Fibroblast of lung (primary cell): ENCODE data around the gene CHRNB1. TPM values are rescaled to one million over a fixed set of nuclear protein-coding genes. Genes with fewer than 3 reads are reported as not detected.

ENCODE experiments used
- DNase-seq, 2 donors: peaks; one replicate each; pipeline versions ENCODE4 v3.0.0 to v3.0.0-alpha.2; 2010; ENCODE audit warnings: low read depth in 2 of 2
- H2AFZ ChIP-seq: 2 replicates; pipeline ENCODE4 v1.5.1; 2012; ENCODE audit warnings: low read length, control low read depth, inconsistent platforms
- H3K27ac ChIP-seq: 2 replicates; pipeline ENCODE4 v1.5.1; 2011; ENCODE audit warnings: low read length, control low read depth; ENCODE audit not compliant: insufficient read depth
- H3K27me3 ChIP-seq: 2 replicates; pipeline ENCODE4 v1.5.1; 2011; ENCODE audit warnings: mild to moderate bottlenecking, low read length; ENCODE audit not compliant: control insufficient read depth, insufficient read depth
- H3K36me3 ChIP-seq: 2 replicates; pipeline ENCODE4 v1.5.1; 2011; ENCODE audit warnings: low read length; ENCODE audit not compliant: control insufficient read depth, insufficient read depth
- H3K4me1 ChIP-seq: 2 replicates; pipeline ENCODE4 v1.5.1; 2011; ENCODE audit warnings: low read length; ENCODE audit not compliant: control insufficient read depth, insufficient read depth; ENCODE audit errors: extremely low read depth
- H3K4me2 ChIP-seq: 2 replicates; pipeline ENCODE4 v1.5.1; 2011; ENCODE audit warnings: low read length, control low read depth; ENCODE audit not compliant: insufficient read depth; ENCODE audit errors: extremely low read depth
- H3K4me3 ChIP-seq, 4 experiments: fragments of 200-600 bp in 1 of 4; sonication (generic) in 1 of 4; replicated peaks in 1 of 4; 2 replicates each; pipeline ENCODE4 v1.5.1; 2011 to 2016; ENCODE audit warnings: low read length in 4 of 4, low read depth in 3 of 4, mild to moderate bottlenecking in 3 of 4, control low read depth in 2 of 4, inconsistent platforms in 1 of 4, mixed read lengths in 1 of 4; ENCODE audit not compliant: insufficient read depth in 1 of 4; ENCODE audit errors: control extremely low read depth in 1 of 4
- H3K79me2 ChIP-seq: 2 replicates; pipeline ENCODE4 v1.5.1; 2012; ENCODE audit warnings: mild to moderate bottlenecking, low read length, inconsistent platforms; ENCODE audit not compliant: control insufficient read depth, insufficient read depth
- H3K9ac ChIP-seq: 2 replicates; pipeline ENCODE4 v1.5.1; 2011; ENCODE audit warnings: mild to moderate bottlenecking, low read length, control low read depth; ENCODE audit not compliant: insufficient read depth
- H3K9me3 ChIP-seq: 2 replicates; pipeline ENCODE4 v1.5.1; 2012; ENCODE audit warnings: low read depth, low read length; ENCODE audit not compliant: control insufficient read depth, insufficient read depth
- H4K20me1 ChIP-seq: 2 replicates; pipeline ENCODE4 v1.5.1; 2011; ENCODE audit warnings: low read length; ENCODE audit not compliant: control insufficient read depth, insufficient read depth; ENCODE audit errors: extremely low read depth
- CTCF ChIP-seq, 2 donors: IDR thresholded peaks in 1 of 2; conservative IDR thresholded peaks in 1 of 2; 1 replicate in 1 of 2; 2 replicates in 1 of 2; pipeline ENCODE4 v1.5.1; 2011 to 2012; ENCODE audit warnings: low read length in 2 of 2, control low read depth in 1 of 2, inconsistent platforms in 1 of 2, low read depth in 1 of 2, mild to moderate bottlenecking in 1 of 2
- EZH2 ChIP-seq: IDR thresholded peaks from 2 replicates; pipeline ENCODE4 v1.5.1; 2012; ENCODE audit warnings: low read length, control low read depth, mild to moderate bottlenecking; ENCODE audit errors: missing control alignments
- polyA plus RNA-seq, 2 donors: library from polyadenylated mRNA; depleted of rRNA in 1 of 2; stranded (reverse) in 1 of 2; unstranded in 1 of 2; fragments of >200 nt; gene quantifications; 2 replicates each; pipeline ENCODE4 v1.2.1, GENCODE V29; 2011 to 2012; ENCODE audit warnings: missing spikeins in 1 of 2
- total RNA-seq: library from RNA; depleted of rRNA; stranded (reverse); fragments of >200 nt; gene quantifications from 2 replicates; pipeline ENCODE4 v1.2.1, GENCODE V29; 2014

Gene CHRNB1
- total and polyA plus RNA-seq, 2 donors (not counting 1 experiment from before 2014, with no cell fraction given) = 9.2 to 12.2 TPM

GRCh38 chr17:7417056-7417655 is 27.7 kb upstream of the CHRNB1 start:
- no peak for DNase-seq
- Histone ChIP-seq H3K36me3 (peaks cover 7% of the 10 kb centered on the region), H3K27me3 (no peaks in the 10 kb centered on the region), H3K4me2 (no peak overlapping the region), H3K9ac (no peak overlapping the region), H3K4me1 (peaks cover 7% of the 10 kb centered on the region), H3K9me3 (no peaks in the 10 kb centered on the region), H3K79me2 (no peaks in the 10 kb centered on the region), H4K20me1 (no peaks in the 10 kb centered on the region), H2AFZ (no peak overlapping the region), H3K27ac (no peak overlapping the region), H3K4me3 (no peak overlapping the region)
- no peak for TF ChIP-seq CTCF (conservative IDR thresholded peaks at IDR 0.05 in 1 of 2, IDR thresholded peaks at IDR 0.05 in 1 of 2; ENCODE audit: low read depth in 1 of 2, low read length in 2 of 2)
- no peak for TF ChIP-seq EZH2

- Histone ChIP-seq H3K27me3 (no peaks in the 10 kb centered on the region), H3K4me3 (no peak overlapping the region), H3K9ac (no peak overlapping the region), H4K20me1 (no peaks in the 10 kb centered on the region), H3K9me3 (no peaks in the 10 kb centered on the region), H3K27ac (no peak overlapping the region), H3K4me2 (no peak overlapping the region), H2AFZ (no peak overlapping the region), H3K4me1 (no peaks in the 10 kb centered on the region), H3K36me3 (peaks cover 7% of the 10 kb centered on the region), H3K79me2 (no peaks in the 10 kb centered on the region)
- no peak for DNase-seq
- no peak for TF ChIP-seq CTCF (conservative IDR thresholded peaks at IDR 0.05 in 1 of 2, IDR thresholded peaks at IDR 0.05 in 1 of 2; ENCODE audit: low read depth in 1 of 2, low read length in 2 of 2)
Measured at GRCh38 chr17:7418472-7419152, 26.2 kb upstream of the CHRNB1 start.

- H4K20me1 ChIP-seq = no peaks in the 10 kb centered on the region
- no peak within 1 kb of the TSS for H3K4me3 ChIP-seq
- no peak within 1 kb of the TSS for H2AFZ ChIP-seq
- no peaks in the 10 kb centered on the region for H3K4me1 ChIP-seq
- H3K79me2 ChIP-seq = no peaks in the 10 kb centered on the region
- no peak within 1 kb of the TSS for H3K27ac ChIP-seq
- DNase-seq = no peak
- H3K9me3 ChIP-seq = no peaks in the 10 kb centered on the region
- TF ChIP-seq CTCF (conservative IDR thresholded peaks at IDR 0.05 in 1 of 2, IDR thresholded peaks at IDR 0.05 in 1 of 2; ENCODE audit: low read depth in 1 of 2, low read length in 2 of 2) = no peak
- TF ChIP-seq EZH2 = no peak
- no peak within 1 kb of the TSS for H3K9ac ChIP-seq
- H3K4me2 ChIP-seq = no peak within 1 kb of the TSS
- H3K27me3 ChIP-seq = no peaks in the 10 kb centered on the region
- H3K36me3 ChIP-seq = peaks cover 3% of the 10 kb centered on the region
Measured at GRCh38 chr17:7419819-7420610, 24.8 kb upstream of the CHRNB1 start, which contains the start of gene SPEM1. SPEM1 (plus strand) TSS chr17:7420324; CDS start chr17:7420385, 61 bp downstream.
